GOT3 (cell line): ENCODE data around the gene NUFIP2.
A peak's percentile ranks its signal among the peaks of the same experiment; 100 is the strongest.
"Not testable (repeated sequence)": the region's sequence is repeated elsewhere in the genome, so short reads cannot be mapped to it uniquely, and the experiment has no call there.

Experiments
- DNase-seq: peaks from one replicate; lab custom pipeline; 2025; ENCODE audit warnings: mixed read lengths; lab: John Stamatoyannopoulos, UW

NUFIP2 gene, protein sequence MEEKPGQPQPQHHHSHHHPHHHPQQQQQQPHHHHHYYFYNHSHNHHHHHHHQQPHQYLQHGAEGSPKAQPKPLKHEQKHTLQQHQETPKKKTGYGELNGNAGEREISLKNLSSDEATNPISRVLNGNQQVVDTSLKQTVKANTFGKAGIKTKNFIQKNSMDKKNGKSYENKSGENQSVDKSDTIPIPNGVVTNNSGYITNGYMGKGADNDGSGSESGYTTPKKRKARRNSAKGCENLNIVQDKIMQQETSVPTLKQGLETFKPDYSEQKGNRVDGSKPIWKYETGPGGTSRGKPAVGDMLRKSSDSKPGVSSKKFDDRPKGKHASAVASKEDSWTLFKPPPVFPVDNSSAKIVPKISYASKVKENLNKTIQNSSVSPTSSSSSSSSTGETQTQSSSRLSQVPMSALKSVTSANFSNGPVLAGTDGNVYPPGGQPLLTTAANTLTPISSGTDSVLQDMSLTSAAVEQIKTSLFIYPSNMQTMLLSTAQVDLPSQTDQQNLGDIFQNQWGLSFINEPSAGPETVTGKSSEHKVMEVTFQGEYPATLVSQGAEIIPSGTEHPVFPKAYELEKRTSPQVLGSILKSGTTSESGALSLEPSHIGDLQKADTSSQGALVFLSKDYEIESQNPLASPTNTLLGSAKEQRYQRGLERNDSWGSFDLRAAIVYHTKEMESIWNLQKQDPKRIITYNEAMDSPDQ

DNA sequence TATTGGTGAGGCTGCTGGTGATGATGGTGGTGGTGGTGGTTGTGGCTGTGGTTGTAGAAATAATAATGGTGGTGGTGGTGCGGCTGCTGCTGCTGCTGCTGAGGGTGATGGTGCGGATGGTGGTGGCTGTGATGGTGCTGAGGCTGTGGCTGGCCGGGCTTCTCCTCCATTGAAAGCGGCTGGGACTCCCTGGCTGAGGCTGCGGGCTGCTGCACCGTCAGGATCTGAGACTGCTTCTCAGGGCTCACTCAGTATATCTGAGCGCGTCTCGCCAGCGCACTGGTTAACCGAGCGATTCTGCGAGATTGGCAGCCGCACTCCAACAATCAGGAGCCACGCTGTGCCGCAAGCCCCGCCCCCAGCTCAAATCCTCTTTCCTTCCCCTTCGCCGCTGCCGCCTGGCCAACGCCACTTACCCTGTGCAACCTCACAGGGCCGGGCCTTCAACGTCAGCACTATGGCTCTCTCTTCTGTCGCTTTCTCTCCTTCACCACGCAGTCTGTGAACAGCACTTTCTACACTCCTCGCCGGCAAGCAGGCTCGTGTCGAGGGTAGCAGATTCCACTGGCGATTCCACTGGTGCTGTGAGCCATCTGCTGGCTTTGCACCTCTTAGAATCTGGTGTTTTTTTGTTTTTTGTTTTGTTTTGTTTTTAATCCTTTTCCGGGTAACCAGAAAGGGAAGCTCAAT lies at the start of gene NUFIP2:
TSS of gene NUFIP2 (minus strand) at position 259 of the 690 bp plus-strand sequence. CDS start at position 170, 89 bp downstream.
- DNase-seq = peak; percentile 95

DNA sequence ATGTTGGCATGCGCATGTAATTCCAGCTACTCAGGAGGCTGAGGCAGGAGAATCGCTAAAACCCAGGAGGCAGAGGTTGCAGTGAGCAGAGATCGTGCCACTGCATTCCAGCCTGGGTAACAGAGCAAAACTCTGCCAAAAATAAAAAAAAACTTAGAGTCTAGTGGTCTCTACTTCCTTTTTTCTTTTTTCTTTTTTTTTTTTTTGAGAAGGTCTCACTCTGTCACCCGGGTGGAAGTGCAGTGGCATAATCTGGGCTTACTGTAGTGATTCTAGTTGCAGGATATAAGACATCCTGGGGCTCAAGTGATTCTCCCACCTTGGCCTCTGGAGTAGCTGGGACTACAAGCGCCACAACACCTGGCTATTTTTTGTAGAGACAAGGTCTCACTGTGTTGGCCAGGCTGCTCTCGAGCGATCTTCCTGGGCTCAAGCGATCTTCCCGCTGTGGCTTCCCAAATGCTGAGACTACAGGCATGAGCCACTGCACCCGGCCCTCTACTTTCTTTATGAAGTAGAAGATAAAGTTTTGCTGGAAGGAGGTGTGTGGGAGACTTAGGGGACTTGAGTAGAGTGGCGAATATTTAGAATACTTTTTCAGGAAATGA lies 48.3 kb upstream of the NUFIP2 start:
- no peak for DNase-seq

DNA sequence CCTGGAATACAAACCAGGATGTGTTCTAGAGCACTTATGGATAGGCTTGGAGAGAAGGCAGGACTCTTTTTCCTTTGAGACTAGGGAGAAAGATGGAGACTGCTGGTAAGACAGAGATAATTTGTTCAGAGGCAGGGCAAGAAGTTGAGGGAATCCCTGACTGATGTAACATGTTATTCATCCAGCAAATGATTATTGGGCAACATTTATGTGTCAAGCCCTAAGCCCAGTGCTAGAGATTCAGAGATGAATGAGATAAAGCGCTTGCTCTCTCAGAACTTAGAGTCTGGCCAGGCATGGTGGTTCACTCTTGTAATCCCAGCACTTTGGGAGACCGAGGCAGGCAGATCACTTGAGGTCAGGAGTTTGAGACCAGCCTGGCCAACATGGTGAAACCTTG lies 47.8 kb upstream of the NUFIP2 start:
- no peak for DNase-seq

DNA sequence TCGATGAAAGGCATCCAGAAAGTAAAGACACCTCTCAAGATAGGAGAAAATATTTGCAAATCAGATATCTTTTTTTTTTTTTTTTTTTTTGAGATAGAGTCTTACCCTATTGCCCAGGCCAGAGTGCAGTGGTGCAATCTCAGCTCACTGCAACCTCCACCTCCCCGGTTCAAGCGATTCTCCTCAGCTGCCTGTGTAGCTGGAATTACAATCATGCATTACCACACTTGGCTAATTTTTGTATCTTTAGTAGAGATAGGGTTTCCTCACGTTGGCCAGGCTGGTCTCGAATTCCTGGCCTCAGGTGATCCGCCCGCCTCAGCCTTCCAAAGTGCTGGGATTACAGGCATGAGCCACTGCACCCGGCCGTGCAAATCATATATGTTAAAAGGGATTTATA lies 45.1 kb upstream of the NUFIP2 start:
- DNase-seq = not testable (repeated sequence)

DNA sequence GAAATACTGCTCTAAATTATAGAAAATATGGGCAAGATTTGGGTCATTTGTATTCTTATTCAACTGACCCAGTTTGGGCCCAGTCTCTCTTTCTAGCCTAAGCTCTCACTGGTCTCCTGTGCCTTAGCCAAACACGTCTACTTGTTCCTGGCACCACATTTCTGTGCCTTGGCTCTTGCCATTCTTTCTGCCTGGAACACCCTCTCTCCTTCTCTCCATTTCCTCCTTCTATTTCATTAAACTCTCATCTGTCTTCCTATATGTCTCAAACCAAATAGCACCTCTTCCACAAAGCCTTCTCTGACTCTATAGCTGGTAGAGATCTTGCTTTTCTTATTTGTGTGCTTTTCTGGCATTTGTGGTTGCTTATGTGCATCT lies 37.7 kb upstream of the NUFIP2 start:
- DNase-seq = no peak

DNA sequence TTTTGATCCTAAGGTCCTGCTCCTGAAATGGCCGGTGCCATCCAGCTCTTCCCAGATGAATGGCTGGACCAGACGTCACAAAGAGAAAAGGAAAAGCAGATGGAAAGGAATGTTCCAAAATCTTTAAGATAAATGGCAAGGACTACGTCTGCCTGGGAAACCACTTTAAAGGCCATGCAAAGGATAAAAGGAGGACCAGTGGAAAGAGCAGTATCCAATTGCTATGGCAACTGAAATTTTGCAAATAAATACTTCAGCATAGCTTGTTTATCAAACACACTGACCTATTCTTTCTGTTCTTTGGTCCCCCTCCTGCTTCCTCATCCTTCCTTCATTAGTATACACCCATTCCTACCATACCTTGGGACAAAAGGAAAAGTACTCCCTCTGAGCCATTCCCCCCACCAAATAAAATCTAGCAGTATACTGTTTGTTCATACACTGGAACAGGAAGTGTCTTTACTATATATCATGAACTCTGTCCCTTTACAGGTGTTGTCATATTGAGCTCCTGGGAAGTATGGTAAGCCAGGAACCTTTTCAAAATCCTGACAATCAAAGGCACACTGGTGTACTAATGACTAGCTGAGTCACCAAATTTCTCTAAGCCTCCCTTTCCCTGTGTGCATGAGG lies 37.2 kb upstream of the NUFIP2 start:
- no peak for DNase-seq

DNA sequence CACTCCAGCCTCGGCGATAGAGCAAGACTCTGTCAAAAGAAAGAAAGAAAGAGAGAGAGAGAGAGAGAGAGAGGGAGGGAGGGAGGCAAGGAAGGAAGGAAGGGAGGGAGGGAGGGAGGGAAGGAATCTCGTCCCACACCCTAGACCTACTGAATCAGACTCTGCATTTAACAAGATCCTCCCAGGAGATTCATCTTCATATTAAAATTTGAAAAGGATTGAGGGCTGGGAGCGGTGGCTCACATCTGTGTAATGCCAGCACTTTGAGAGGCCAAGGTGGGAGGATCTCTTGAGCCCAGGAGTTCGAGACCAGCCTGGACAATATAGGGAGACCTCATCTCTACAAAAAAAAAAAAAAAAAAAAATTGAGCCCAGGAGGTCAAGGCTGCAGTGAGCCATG lies 33.5 kb upstream of the NUFIP2 start:
- no peak for DNase-seq

DNA sequence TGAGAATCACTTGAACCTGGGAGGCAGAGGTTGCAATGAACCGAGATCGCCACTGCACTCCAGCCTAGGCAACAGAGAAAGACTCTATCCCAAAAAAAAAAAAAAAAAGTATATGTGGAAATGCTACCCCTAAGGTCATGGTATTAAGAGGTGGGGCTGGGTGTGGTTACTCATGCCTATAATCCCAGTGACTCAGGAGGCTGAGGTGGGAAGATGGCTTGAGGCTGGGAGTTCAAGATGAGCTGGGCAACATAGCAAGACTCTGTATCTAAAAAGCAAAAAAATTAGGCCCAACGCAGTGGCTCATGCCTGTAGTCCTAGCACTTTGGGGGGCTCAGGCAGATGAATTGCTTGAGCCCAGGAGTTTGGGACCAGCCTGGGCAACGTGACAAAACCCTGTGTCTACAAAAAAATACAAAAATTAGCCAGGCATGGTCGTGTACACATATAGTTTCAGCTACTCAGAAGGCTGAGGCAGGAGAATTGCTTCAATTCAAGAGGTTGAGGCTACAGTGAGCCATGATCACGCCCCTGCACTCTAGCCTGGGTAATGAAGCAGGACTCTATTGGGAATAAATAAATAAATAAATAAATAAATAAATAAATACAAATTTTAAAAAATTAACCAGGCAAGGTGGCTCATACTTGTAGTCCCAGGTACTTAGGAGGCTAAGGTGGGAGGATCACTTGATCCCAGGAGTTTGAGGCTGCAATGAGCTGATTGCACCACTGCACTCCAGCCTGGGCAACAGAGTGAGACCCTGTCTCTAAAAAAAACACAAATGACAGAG lies 32.3 kb upstream of the NUFIP2 start:
- no peak for DNase-seq

DNA sequence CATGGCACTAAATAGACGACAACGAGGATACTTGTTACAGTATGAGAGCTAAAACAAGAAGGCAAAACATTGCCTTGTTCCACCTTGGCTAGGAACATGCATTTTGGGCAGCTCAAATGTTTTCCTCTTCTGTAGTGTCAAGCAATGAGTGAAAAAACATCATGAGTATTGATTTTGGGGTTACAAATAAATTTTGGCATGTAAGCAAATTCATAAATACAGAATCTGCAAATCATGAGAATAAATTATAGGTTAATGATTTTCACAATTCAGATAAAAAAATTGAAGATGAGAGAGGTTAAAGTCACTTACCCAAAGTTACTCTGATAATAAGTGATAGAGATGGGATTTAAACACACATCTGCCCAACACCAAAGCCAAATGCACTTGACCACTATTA lies 28.4 kb upstream of the NUFIP2 start:
- no peak for DNase-seq

DNA sequence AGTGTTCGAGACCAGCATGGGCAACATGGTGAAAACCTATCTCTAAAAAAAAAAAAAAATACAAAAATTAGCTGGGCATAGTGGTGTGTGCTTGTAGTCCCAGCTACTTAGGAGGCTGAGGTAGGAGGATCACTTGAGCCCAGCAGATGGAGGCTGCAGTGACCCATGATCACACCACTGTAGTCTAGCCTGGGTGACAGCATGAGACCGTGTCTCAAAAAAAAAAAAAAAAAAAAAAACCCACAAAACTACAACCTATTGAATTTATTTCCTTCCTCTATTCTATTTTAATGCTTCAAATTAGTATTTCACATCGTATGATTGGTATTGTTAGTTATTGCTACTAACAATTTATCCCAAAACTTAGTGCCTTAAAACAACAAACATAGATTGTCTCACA lies 9.4 kb upstream of the NUFIP2 start:
- DNase-seq = no peak

DNA sequence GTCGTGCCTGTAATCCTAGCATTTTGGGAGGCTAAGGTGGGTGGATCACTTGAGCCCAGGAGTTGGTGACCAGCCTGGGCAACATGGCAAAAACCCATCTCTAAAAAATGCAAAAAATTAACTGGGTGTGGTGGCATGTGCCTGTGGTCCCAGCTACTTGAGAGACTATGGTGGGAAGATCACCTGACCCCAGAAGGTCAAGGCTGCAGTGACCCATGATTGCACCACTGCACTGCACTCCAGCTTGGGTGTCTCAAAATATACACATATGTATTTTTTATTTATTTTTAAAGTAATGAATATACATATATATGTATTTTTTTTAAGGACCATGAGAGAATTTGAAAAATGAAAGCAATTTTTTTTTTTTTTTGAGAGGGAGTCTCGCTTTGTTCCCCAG lies 5.1 kb upstream of the NUFIP2 start:
- DNase-seq = no peak

DNA sequence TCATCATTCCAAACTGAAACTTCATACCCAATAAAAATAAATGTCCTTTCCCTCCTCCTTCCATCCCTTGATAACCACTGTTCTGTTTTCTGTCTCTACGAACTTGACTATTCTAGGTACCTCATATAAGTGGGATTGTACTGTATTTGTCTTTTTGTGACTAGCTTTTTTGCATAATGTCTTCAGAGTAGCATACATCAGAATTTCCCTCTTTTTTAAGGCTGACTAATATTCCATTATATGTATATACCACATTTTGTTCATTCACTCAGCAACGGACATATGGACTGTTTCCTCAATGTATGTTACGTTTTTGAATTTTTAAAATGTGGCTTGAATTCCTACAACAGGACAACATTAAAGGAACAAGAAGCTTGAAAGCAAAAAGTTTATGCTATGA lies 1.5 kb upstream of the NUFIP2 start:
- no peak for DNase-seq

DNA sequence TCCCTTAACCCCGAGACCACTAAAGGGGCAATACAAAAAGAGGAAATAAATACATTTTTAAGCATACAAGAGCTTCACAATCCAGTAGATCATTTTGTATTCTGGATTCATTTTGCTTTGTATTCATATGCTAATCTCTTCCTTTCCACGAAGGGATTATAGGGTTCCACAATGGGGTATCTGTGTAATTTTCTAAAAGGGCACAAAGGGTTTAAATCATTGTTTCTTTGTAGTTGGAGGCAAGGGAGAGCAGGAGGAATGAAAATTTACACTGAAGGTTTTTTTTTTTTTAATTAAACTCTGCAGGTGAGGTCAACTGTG lies 592 bp upstream of the NUFIP2 start:
- no peak for DNase-seq

DNA sequence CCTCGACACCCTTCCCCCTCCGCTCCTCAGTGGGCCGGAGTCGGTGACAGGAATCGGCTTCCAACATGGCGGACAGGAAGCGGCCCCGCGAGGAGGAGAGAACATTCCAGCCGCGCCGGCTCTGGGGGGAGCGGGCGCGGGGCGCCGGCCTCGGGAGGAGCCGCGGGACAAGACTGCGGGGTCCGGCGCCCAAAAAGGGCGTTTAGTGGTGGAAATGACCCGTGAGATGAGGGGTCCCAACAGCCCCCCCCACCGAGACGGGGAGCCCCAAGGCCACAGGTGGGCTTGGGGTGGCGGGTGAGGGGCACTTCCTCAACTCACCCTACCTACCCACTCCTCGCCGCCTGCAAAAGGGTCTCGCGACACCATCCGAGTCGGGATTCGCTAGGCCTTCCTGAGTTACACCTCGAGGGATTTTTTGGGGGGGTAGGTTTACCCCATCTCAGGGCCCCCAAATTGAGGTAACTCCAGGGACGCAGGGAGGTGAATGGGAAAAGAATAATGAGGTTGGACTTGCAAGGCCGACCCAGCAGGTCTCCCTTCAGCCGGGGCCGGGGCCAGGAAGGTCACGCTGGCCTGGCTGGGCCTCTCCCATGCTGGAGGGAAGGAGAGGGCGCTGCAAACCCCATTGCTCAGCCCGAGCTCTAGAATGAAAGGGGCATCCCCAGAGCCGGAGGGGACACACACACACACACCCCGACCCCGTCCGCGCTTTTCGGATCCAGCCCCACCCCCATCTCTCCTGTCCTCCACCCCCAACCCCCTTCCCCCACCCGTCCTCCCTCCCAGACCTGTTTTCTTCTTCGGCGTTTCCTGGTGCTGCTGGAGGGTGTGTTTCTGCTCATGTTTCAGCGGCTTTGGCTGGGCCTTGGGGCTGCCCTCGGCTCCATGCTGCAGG lies 707 bp downstream of the NUFIP2 start:
- no peak for DNase-seq

DNA sequence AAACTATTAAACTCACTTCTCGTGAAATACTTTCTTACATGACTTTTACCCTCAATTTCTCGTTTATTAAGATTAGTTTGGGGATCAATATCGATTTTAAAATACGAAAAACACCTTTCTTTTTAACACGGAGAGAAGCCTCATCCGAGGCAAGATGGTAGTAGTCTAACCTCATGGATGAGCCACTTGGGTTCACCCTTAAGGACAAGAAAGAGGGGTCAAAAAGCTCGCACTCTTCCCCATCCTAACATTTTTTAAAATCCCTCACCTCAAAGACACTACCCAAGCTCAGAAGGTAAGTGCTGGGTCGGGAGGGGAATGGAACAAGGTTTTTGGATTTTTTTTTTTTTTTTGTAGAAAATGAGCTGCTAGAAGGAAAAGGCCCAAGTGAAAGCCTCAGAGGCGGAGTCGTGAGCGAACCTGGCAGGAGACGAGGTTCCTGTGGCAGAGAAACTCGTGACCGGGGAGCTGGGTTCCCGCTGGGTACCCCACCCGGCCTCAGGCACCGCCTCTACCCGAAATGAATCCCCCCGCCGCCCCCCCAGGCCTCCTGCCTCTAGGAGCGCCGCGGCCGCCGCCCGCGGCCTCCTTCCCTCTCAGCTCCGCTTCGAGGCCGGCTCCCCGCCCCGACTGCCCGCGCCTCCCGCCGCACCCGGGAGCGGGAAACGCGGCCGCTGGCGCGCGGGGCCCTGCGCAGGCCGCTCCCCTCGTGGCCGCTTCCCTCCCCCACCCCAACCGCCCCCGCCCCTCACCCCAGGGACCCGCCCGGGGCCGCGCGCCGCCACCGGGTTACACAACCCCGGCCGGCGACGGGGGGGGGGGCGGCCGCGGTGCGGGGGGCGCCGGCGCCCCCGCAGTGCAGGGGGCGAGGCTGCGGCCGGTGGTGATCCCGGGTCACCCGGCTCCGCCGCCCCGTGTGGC lies 1.6 kb downstream of the NUFIP2 start:
- DNase-seq = no peak

DNA sequence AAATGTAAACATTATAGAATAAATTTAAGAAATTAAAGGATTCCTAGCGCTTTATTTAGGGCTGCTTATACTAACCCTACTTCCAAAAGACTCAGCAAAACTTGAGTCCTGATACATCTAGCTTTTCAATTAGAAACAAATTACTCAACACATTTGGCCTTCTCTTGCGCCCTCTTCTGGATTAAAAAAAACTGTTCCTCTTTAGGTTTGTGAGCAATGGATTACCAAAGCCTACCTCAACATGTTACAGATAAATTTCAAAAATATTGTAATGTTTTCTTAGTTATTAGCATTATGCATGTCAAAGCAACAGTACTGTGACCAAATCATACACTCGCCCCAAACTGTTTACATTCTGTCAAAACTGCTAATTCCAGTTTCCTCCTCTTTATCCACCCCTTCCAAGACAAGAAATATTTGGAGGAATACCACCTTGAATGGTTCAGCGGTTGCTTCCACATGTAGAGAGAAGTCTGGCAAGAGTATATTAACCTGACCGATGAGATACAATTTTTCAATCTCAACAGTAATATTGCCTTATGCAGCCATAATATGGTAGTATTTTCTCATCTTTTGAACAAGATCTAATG lies 2.7 kb downstream of the NUFIP2 start:
- no peak for DNase-seq

DNA sequence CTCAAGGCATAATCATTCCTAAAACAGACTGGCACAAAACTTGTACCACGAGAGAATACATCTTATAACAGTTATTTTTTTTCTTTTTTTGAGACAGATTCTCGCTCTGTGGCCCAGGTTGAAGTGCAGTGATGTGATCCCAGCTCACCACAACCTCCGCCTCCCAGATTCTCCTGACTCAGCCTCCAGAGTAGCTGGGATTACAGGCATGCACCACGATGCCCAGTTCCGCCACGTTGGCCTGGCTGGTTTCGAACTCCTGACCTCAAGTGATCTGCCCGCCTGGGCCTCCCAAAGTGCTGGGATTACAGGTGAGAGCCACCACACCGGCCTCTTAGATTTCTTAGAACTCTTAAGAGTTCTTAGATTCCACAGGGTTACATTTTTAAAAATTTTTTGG lies 4.1 kb downstream of the NUFIP2 start:
- DNase-seq = no peak

DNA sequence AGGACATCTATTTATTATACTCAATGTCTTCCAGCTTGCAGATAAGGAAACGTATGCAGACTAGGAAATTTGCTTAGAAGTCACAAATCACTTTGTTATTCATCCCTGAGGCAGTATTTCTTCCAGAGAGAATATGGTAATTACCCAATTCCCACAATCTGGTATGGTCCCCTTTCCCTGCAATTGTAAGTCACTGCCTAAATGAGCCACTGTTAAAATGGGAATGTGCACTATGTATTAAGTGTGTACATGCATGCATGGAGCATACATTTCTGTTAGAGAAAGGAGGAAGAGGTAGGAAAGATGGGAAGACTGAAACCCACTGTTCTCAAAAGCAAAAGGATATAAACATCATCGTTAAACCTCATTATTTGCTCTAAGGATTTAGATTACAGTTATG lies 10.0 kb downstream of the NUFIP2 start:
- DNase-seq = no peak

DNA sequence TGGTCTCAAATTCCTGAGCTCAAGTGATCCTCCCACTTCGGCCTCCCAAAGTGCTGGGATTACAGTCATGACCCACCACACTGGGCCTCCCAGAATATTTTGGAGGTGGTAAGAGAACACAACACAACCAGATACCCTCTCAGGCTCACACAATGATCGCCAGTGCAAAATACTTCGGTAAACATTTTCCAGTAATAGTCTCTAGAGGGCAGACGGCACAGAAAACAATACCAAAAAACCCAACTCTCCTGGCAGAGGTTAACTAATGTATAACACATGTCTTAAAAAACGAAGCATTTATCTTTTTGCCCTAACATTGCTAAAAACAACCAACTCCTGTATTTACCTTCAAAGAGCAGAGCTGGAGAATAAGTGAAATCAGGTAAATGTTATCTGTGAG lies 10.5 kb downstream of the NUFIP2 start:
- DNase-seq = no peak
